Lung (tissue), 12 donors: ENCODE results near the gene DCST1. TPM values are rescaled to one million over a fixed set of nuclear protein-coding genes. Genes with fewer than 3 reads are reported as not detected.

Source experiments
- ATAC-seq: fragments of 200-7000 bp; cut with Tn5 transposase; one replicate; pipeline ENCODE4 v1.9.1; 2020; ENCODE audit warnings: moderate number of reproducible peaks; ENCODE audit not compliant: insufficient read depth, low FRiP score
- DNase-seq, 3 donors: peaks; one replicate each; pipeline ENCODE4 v3.0.0-alpha.2; 2013 to 2017
- H3K27ac ChIP-seq, 2 donors: one replicate each; pipeline ENCODE4 v1.5.1; 2013; ENCODE audit warnings: mild to moderate bottlenecking in 2 of 2, moderate library complexity in 2 of 2, control low read depth in 1 of 2, inconsistent platforms in 1 of 2, low read depth in 1 of 2, low read length in 1 of 2
- H3K27me3 ChIP-seq, 3 donors: one replicate each; pipeline ENCODE4 v1.5.1; 2013; ENCODE audit warnings: low read length in 2 of 3; ENCODE audit not compliant: control insufficient read depth in 3 of 3, insufficient read depth in 3 of 3
- H3K36me3 ChIP-seq, 4 donors: one replicate each; pipeline ENCODE4 v1.5.1; 2013; ENCODE audit warnings: low read length in 4 of 4, mild to moderate bottlenecking in 1 of 4, moderate library complexity in 1 of 4; ENCODE audit not compliant: control insufficient read depth in 4 of 4, insufficient read depth in 4 of 4
- H3K4me1 ChIP-seq, 5 donors: one replicate each; pipeline ENCODE4 v1.5.1; 2013; ENCODE audit warnings: low read length in 5 of 5, mild to moderate bottlenecking in 2 of 5, moderate library complexity in 1 of 5; ENCODE audit not compliant: control insufficient read depth in 5 of 5, insufficient read depth in 5 of 5
- H3K4me3 ChIP-seq: one replicate; pipeline ENCODE4 v1.5.1; 2013; ENCODE audit warnings: mild to moderate bottlenecking, control low read depth, moderate library complexity
- H3K9ac ChIP-seq, 2 donors: one replicate each; pipeline ENCODE4 v1.5.1; 2013; ENCODE audit warnings: low read length in 2 of 2, control low read depth in 1 of 2; ENCODE audit not compliant: insufficient read depth in 1 of 2
- H3K9me3 ChIP-seq, 4 donors: one replicate each; pipeline ENCODE4 v1.5.1; 2013; ENCODE audit warnings: low read length in 3 of 4, mild to moderate bottlenecking in 1 of 4, moderate library complexity in 1 of 4; ENCODE audit not compliant: control insufficient read depth in 4 of 4, insufficient read depth in 3 of 4
- CTCF ChIP-seq: IDR thresholded peaks from 2 replicates; pipeline ENCODE4 v1.5.1; 2012; ENCODE audit warnings: mild to moderate bottlenecking; ENCODE audit errors: control extremely low read depth, extremely low read depth
- WGBS, 2 donors: extraction: QIAGEN DNeasy Blood & Tissue Kit; methylation state at CpG; one replicate each; pipeline ENCODE4 v1.1.7; 2013; 5-methylcytosine and 5-hydroxymethylcytosine counted together
- polyA plus RNA-seq, 2 donors: library from polyadenylated mRNA; stranded (reverse); fragments of 200-250 nt; gene quantifications; one replicate each; pipeline ENCODE4 v1.2.1, GENCODE V29; 2013
- total RNA-seq, 2 donors: library from RNA; depleted of rRNA in 1 of 2; stranded (reverse); fragments of >200 nt in 1 of 2; gene quantifications; one replicate each; pipeline ENCODE4 v1.2.1, GENCODE V29; 2014 to 2021
- donor health status: control.
- donor health status: control.
- donor health status: Bipolar disorder and iron deficiency.
- donor health status: healthy.
- donor health status: DM: yes; HTN: yes; CAD: no.

DCST1 gene
- total and polyA plus RNA-seq, 4 donors = 0.08 to 0.20 TPM; not detected in 2

- H3K9ac ChIP-seq = no peak overlapping the region
- H3K9me3 ChIP-seq = no peaks in the 10 kb centered on the region
- 31% methylated on average over 21 of the region's 21 CpGs for WGBS, 2 donors
- H3K27ac ChIP-seq = no peak overlapping the region
- H3K4me1 ChIP-seq = peaks cover 0 to 59% (median 20%) of the 10 kb centered on the region in 5 donors
- ATAC-seq (no peak), DNase-seq (peak; percentile 34 to 50 (median 44))
- no peaks in the 10 kb centered on the region for H3K36me3 ChIP-seq
- no peak for TF ChIP-seq CTCF
- peaks cover 0 to 39% (median 33%) of the 10 kb centered on the region in 3 donors for H3K27me3 ChIP-seq
- H3K4me3 ChIP-seq = no peak overlapping the region
These were observed 50.5 kb downstream of the DCST1 start for GRCh38 chr1:155083865-155084721.

GRCh38 chr1:155084722-155085503, 51.3 kb downstream of the DCST1 start:
- 0% methylated on average over 63 to 67 of the region's 67 CpGs for WGBS, 2 donors
- no peaks in the 10 kb centered on the region for H3K9me3 ChIP-seq
- H3K27ac ChIP-seq = peak overlapping the region; percentile 80 to 92
- DNase-seq (peak; percentile 97 to 99 (median 98)), ATAC-seq (peak; percentile 92)
- peaks cover 0 to 33% (median 28%) of the 10 kb centered on the region in 3 donors for H3K27me3 ChIP-seq
- peaks cover 0 to 51% (median 16%) of the 10 kb centered on the region in 5 donors for H3K4me1 ChIP-seq
- H3K4me3 ChIP-seq = peak overlapping the region; percentile 60
- H3K9ac ChIP-seq = peak overlapping the region in 1 of 2 donors; percentile 68
- H3K36me3 ChIP-seq = no peaks in the 10 kb centered on the region
- TF ChIP-seq CTCF = peak; percentile 94

DNA sequence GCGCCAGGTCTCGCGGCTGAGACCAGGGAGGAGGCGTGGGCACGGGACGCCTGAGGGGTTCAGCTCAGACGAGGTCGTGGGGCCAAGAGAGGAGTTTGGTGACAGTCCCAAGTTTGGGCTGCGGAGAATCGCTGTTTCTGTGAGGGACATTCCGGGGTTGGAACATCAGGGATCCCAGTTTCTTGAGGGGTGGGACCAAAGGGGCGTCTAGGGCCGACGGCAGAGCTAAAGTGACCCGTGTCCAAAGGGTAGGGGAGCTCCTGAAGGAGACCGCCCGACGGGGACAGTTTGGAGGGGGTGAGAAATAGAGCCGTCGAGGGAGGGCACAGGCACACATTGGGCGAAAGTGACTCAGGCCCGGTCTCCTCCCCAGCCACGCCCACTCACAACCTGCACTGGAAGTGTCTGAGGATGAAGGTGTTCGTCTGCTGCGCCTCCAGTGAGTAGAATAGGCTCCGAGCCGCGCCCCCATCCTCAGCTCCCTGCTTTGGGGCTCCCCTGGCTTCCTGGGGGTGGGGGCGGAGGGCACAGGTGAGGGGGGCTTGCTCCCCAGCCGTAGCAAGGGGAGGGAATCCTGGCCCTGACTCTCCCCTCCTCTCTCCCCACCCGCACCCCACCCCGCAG, 52.0 kb downstream of the DCST1 start:
- H3K9ac ChIP-seq = peak overlapping the region; percentile 21 to 47
- no peak for TF ChIP-seq CTCF
- peak overlapping the region; percentile 80 to 92 for H3K27ac ChIP-seq
- peak overlapping the region; percentile 5 for H3K4me3 ChIP-seq
- ATAC-seq = peak; percentile 22
- WGBS, 2 donors = 0 to 2% methylated on average over 29 to 32 of the region's 32 CpGs
- no peaks in the 10 kb centered on the region for H3K36me3 ChIP-seq
- peak in 2 of 3 donors; percentile 46 to 48 for DNase-seq
- H3K4me1 ChIP-seq = peaks cover 0 to 44% (median 16%) of the 10 kb centered on the region in 5 donors
- H3K27me3 ChIP-seq = peaks cover 0 to 31% (median 28%) of the 10 kb centered on the region in 3 donors
- no peaks in the 10 kb centered on the region for H3K9me3 ChIP-seq
